ENCODE results near the gene PARS2.
A peak's percentile ranks its signal among the peaks of the same experiment; 100 is the strongest.
"Not testable (repeated sequence)": the region's sequence is repeated elsewhere in the genome, so short reads cannot be mapped to it uniquely, and the experiment has no call there.

Gene PARS2

DNA sequence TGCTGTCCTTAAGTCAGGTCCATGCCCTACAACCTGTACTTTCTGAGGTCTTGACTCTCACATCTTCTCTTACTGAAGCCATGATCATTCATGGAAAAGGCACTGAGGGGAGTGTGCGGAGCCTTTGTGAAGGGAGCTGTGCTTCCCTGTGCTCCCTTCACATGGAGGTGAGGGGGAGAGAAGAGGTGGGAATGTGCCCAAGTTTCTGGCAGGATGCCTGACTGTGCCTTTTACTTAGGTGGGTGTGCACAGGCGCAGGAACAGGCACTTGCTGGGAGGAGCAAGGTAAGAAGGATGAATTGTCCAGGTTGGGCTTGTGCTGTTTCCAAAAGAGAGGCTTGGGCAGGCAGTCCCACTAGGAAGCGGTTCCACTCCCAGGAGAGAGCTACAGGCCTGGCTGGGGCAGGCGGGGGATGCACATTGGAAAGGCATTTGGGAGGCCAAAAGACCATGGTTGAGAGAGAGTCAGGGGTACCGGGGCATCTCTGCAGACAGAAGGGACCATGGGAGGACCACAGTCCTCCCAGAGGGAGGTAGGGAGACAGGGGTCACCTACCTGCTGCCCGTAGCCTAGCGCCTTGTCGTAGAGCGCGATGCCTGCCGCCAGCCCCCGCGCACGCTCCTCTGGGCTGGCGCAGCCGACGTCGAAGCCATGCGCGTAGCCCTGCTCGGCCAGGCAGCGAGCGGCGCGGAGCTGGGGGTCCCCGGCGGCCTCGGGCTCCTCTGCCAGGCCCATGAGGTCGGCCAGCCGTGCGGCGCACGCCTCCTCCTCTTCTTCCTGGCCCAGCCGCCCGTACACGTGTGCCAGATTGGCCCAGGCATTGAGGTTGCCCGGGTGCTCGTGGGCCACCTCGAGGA lies 35.9 kb upstream of the PARS2 start:
- no peak for DNase-seq (ENCODE audit: low spot score)

DNA sequence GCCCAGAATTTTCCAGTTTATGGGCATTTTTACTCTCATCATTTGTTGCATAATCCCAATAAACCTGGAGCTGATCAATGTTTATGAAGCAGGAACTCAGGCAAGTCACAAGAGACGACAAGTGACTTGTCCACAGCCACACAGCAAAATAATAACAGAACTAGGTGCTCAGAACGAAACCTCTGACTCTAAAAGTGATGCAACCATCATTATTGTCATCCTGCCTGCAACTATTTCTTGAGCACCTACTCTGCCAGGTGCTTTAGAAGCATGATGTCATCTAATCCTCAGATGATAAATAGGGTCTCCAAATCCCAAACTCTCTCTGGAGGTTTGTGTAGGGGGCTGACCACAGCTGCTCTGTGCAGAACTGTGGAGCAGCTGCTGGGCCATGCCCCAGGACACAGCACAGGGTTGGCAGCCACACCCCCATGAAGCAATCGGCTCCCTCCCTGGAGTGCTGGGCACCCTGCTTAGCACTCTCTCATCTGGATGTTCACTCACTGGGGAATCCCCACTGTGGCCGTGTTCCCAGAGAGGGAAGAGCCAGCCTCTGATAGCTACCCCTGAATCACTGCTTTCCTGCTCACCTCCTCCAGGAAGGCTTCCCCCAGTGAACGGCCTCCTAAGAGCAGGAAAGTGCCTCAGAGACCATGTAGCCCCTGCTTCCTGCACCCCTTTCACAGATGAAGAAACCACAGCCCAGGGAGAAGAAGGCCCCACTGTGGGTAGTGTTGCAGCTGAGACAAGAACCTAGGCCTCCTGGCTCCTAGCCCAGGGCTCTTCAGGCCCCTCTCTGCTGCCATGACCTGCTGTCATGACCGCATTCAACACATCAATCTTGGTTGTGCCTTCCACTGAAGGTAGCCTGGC lies 34.7 kb upstream of the PARS2 start:
- no peak for DNase-seq (ENCODE audit: low spot score)

DNA sequence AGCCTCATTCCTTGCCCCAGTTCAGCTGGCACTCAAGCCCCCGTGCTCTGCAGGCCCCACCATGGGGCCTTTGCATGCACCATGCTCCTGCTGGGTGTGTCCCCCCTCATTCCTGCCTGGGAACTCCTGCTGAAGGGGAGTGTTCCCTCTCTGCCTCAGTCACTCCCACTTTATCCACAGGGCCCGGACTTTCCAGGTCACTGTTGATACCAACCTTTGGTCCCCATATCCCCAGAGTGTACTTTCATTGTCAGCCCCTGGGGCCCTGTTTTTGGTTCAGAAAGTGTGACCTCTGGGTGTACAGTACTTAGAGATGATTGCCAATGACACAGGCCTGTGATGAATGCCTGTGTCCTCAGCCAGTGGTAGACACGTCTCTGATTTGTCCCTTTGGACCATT lies 33.9 kb upstream of the PARS2 start:
- no peak for DNase-seq (ENCODE audit: low spot score)

DNA sequence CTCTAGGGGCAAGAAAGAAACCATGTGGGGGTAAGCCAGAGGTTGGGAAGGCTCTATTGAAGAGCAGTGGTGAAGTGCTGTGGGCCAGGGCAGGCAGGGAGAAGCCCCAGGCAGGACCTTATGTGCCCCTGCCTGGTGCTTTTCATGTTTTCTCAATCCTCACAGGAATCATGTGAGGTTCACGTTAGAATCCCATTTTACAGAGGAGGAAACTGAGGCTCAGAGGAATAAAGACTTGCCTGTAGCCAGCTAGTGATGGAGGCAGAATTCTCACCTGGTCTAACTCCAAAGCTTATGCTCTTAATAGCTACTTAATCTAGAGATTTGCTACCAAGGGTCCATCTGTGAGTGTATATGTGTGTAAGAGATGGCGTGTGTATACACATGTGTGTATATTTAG lies 32.6 kb upstream of the PARS2 start:
- DNase-seq (ENCODE audit: low spot score), result no peak

DNA sequence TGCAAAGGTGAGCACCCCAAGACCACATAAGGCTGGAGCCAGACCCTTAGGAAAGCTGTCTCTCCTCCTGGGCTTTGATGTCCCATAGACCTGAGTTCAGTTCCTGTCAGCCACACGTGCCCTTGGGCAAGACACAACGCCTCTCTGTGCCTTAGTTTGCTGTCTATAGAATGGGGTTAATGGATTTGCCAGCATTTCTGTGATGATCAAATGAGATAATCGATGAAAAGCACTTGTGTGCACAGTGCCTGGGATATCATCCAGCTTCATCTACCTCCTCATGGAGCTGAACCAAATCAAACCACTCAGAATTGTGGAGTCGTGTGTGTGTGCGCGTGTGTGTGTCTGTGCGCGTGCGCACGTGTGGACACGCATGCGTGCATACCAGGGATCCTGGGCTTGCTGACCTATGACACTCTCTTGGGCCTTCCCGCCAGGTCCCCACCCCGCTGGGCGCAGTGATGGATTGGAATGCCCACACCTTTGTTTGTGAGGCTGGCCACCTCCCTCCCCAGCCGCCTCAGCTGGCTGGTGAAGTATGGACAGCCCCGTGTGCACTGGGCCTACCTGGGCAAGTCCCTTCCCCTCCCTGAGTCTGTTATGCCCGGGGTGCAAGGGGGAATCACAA lies 31.6 kb upstream of the PARS2 start:
- no peak for DNase-seq (ENCODE audit: low spot score)

DNA sequence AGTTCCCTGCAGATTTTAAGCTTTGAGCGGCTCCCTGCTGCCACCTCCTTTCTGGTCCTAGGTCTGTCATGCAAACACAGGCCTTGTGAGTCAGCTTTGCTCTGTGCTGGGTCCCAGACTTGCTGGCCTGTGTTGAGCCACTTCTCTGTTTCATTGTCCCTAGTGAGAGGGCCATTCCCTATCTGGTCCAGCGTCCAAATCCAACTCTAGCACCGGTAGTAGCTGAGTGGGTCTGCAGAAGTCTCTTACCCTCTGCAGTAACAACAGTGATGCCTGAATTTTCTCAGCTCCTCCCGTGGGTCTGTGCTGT lies 31.0 kb upstream of the PARS2 start:
- no peak for DNase-seq (ENCODE audit: low spot score)

DNA sequence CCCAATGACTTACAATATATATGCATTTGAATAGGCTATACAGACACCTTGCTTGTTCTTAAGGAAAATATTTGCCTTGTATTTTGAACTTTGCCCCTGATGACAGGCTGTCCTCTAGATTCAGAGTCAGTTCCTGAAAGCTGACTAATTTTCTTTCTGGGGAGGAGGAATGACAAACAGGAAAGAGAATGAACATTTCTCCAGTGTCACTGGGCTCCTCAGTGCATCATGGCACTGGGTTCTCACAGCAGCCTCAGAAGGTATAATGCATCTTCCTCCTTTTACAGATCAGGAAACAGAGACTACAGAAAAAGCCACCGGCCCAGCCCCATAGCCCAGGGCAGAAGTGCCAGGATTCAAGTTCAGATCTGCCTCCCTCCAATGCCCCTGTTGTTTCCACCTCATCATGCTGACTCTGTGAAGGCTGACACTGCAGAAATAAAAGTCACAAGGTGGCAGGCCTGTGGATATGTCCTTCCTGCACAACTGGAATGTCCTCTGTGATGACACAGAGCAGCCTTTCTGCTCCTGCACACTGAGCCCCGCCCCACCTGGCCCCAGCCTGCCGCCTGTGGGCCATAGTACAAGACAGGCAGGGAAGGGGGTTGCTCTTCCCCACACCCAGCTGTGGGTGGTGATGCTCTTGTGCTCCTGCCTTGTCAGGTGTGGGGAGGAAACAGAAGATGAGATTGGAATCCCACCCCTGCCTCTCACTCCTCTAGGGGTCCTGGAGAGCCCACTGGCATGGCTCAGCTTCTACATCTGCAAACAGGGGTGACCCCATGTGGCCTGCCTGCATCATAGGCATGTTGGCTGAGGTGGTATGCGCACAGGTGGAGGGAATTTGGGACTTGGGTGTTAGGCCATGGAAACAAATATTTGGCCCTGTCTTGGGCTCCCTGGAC lies 30.4 kb upstream of the PARS2 start:
- DNase-seq (ENCODE audit: low spot score), result peak; percentile 40

DNA sequence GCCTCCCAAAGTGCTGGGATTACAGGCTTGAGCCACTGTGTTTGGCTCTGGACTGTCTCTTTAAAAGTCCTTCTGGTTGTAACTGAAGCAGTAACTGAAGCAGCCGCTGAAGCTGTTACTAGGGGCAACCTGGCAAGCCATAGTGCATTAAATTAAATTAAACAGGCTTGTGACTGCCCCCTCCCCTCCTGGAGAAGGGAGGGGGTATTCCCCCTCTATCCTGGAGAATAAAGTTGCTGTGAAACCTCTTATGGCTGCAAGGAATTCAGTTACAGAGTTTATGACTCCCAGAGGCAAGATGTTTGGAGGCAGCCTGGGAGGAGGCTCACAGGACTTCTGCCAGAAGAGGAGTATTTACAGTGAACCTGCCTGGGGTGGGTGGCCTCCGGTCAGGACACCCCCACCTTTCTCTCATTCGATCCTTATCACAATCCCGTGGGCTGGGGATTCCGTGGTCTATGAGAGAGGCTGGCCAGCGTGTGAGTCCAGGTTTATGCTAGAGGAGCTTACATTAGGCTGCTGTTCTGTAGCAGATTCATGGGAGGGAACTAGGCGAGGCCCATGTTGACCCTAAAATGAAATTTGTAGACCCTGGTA lies 28.5 kb upstream of the PARS2 start:
- DNase-seq (ENCODE audit: low spot score), result no peak

DNA sequence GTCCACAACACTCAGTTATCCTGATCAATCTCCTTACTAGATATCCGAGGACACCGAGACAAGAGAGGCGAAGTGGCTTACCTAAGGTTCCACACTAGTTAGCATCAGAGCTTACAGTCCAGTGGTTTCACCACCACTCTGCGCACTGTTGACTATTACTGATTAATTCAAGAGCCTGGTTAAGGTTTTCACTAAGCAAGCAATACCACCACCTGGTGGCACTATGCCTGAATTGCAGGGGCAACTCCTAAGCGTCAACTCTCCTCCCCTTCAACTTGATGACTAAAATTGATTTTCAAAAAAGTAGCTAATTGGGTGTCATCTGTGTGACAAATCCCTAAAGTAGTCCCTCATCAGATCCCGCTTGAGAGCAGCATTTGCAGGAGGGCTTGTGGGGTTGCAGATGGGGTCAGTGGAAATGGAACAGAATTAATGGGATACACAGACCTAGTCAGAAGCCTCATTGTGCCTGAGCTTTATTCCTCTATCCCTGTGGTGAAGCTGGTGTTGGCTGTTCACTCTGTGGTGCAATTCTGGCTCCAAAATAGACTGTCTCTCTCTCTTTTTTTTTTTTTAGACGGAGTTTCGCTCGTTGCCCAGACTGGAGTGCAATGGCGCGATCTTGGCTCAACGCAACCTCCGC lies 27.7 kb upstream of the PARS2 start:
- no peak for DNase-seq (ENCODE audit: low spot score)

DNA sequence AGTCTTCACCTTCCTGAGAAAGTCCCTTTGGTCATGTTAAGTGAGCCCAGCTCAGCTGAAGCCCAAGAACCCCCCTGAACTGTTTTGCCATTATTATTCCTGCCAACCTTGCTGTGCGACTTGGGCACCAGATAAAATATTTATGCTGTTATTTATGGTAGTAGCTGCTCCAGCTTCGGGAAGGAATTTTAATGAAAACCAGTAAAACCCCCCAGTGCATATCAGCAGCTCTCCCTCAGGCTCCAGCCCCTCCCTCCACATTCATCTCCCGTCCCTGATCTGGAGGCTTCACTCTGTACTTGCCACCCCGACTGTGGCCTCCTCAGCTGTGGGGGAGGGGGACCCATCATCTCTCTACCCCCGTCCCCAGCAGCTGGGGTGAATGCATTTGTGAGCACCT lies 24.1 kb upstream of the PARS2 start:
- no peak for DNase-seq (ENCODE audit: low spot score)

DNA sequence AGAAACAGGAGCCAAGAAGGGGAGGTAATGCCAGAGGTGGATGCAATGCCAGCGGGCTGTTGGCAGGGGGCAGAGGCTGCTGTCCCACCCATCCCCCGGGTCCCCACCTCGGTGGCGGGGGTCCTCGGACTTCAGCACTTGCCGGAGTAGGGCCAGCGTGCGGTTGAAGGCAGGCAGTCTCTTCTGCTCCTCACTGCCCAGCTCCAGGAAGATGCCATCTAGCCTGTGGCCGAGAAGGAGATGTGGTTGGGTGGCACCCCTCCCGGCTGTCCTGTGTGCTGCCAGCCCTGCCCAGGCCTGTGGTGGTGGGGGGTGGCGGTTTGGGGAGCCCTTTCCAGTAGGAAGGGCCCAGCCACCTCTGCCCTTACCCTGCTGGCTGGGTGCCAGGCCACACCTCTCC lies 23.3 kb upstream of the PARS2 start:
- DNase-seq (ENCODE audit: low spot score), result no peak

DNA sequence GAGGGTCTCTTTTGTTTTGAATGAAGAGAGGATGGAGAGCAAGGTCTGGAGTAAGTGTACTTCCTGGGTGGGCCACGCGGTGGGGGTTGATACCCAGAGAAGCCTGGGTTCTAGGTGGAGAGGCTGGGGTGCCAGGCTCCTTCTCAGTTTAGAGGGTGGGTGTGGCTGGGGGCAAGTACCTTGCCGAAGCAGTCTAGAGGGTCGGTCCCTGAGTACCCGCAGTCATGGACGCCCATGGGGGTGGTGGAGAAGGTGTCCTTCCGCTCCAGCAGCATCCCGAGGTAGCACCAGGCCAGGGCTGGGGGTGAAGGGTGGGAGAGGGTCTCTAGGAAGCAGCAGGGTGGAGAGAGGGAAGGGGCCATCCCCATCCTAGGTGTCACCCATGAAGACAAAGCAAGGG lies 22.5 kb upstream of the PARS2 start:
- DNase-seq (ENCODE audit: low spot score), result no peak

DNA sequence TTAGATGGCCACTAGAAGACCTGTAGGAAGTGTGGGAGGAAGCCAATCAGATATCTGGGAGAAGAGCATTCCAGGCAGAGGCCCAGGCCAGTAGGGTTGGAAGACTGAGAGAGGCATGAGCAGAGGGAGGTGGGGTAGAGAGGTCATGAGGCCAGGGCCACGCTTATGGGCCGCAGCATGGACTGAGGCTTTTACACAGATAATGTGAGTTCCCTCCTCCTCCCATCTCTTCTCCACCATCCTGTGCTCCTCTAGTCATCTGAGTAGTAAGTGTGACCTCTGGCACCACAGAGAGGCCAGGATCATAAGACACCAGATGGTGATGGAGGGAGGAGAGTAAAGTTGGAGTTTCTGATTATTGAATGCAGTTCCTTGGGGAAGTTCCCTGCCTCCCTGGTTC lies 19.7 kb upstream of the PARS2 start:
- DNase-seq (ENCODE audit: low spot score), result no peak

DNA sequence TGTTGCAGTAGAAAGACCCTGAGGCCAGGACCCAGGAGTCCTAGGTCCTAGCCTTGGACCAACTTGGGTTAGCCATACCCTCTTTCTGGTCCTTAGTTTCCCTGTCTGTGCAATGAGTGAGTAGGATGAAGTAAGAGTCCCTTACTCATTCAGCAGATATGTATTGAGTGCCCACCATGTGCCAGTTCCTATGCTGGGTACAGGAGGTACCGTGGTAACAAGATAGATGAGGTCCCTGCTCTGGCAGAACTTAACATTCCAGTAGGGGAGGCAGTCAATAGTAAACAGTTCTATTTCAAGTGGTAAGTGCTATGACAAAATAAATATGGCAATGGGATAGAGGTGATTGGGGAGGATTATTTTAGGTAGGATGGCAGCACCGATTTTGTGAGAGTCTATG lies 18.3 kb upstream of the PARS2 start:
- DNase-seq (ENCODE audit: low spot score), result no peak

DNA sequence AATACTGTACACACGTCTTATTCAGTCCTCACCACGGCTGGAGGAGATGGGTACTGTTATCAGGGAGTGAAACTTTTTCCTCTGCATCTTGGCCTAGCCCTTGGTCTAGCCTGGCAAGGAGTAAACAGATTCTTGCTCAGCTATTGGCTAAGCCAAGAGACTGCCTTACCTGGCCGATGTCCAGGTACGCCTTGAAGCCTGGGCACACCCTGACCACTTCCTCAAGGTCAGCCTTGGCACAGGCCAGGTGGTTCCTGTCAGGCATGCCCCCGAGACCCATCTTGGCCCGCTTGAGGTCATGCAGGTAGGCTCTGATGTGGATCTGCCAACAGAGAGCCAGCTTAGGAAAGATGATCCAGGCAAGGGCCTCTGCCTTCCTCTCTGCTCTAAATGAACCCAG lies 17.8 kb upstream of the PARS2 start:
- DNase-seq (ENCODE audit: low spot score), result no peak

DNA sequence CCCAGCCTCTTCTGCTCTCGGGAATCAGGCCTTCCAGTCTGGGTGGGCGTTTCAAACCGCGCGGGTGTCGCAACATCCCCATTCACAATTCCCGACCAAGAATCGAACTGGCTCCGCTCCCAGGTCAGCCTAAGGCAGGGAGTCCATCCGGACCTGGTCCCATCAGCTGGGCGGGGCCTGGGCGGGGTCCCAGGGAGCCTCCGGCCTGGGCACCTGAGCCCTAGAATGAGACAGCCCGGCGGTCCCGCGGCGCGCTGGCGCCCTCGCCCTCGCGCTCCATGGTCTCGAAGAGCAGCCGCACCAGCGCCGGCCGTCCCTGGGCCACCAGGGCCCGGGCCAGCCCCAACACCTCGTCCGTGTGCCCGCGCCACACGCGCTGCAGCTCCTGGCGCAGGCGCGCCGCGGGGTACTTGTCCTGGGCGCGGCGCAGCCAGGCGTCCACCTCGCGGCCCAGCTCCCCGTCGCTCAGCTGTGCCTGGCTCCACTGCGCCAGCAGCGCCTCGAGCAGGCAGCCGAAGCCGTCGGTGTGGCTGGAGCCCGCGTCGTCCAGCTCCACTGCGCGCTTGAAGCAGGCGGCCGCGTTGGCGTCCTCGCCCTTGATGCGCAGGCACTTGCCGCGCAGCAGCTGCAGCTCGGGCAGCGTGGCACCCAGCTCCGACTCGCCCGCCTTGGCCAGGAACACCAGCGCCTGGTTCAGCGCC lies 16.9 kb upstream of the PARS2 start:
- peak; percentile 40 for DNase-seq (ENCODE audit: low spot score)

DNA sequence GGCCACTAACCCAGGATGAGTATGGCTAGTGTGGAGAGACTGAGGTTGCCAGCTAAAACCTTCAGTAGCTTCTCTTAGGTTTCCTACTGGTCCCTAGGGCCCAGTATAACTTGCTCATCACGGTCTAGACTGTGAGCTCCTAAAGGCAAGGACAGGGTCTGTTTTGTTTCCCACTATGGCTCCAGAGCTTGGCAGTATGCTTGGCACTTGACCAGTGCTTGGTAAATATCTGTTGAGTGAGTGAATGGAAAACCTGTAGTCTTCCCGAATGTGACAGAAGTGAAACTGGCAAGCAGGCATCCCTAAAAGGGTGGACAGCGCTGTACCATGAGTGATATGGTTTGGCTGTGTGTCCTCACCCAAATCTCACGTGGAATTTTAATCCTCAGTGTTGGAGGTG lies 13.1 kb upstream of the PARS2 start:
- DNase-seq (ENCODE audit: low spot score), result no peak

DNA sequence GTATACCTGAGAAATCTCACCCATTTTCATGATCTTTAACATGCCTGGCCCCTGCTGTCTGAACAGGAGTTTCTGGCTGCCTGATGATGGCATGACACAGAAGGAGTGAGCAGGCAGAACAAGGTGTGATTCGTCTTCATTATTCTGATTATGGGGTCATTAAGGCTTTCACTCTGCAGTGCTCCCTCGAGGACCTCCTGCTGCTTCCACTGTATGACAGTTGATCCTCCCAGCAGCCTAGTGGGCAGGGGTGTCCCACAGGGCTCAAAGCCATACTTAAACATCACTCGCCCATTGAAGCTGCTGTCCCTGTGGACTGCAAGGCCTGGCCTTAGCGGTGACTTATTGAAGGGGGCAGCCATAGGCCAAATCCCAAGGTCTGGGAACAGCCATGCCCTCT lies 12.7 kb upstream of the PARS2 start:
- no peak for DNase-seq (ENCODE audit: low spot score)

DNA sequence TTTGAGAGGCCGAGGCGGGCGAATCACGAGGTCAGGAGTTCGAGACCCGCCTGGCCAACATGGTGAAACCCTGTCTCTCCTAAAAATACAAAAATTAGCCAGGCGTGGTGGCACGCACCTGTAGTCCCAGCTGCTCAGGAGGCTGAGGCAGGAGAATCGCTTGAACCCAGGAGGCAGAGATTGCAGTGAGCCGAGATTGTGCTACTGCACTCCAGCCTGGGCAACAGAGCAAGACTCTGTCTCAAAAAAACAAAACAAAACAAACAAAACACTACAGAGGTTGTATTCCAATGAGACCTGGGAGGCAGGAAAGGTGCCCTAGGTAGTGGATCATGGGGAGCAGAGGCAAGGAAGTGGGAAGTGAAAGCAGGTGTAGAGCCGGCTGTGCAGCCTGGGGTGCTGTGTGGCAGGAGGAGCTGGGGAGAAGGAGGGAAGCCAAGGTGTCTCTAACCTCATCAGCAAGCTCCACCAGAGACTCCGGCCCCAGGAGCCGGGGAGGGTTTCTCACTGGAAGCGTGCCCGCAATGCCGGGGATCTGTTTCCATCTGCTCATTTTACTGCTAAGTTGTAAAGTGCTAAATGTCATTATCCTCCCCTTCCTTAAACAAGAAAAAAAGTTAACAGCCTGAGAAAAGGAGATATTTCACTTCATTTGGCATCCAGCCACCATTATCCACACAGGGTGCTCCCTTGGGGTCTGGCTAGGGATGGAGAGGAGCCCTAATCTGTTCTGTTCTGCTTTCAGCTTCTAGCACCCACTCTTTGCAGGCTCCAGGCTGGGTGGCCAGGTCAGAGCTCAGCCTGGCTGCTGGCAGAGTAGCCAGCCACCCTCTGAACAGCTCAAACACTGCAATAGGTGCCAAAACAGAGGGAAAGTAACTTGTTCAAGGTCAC lies 11.8 kb upstream of the PARS2 start:
- DNase-seq (ENCODE audit: low spot score), result not testable (repeated sequence)

Measured in AG20443 (cell line).